BJ (cell line): Measurements from ENCODE around the gene COL2A1. TPM values are rescaled to one million over a fixed set of nuclear protein-coding genes. Genes with fewer than 3 reads are reported as not detected.

Experiments used
- CTCF ChIA-PET: fragments of 350-600 bp; formaldehyde crosslinking; extraction: SDS; loops from one replicate; lab custom pipeline; 2021; ENCODE audit warnings: antibody characterized with exemption, inconsistent platforms; lab: Yijun Ruan, JAX
- POLR2A ChIA-PET: fragments of 300-600 bp; sonication (Branson Sonifier 250); formaldehyde crosslinking; extraction: SDS; loops from one replicate; lab custom pipeline; 2021; ENCODE audit warnings: antibody characterized with exemption; lab: Charles Lee
- DNase-seq: peaks from one replicate; pipeline ENCODE4 v3.0.0-alpha.2; 2011; ENCODE audit warnings: low read depth
- H3K27me3 ChIP-seq: 2 replicates; pipeline ENCODE4 v1.6.0; 2011; ENCODE audit warnings: low read length; ENCODE audit not compliant: control insufficient read depth, insufficient read depth
- H3K36me3 ChIP-seq: 2 replicates; pipeline ENCODE4 v1.5.1; 2011; ENCODE audit warnings: low read length; ENCODE audit not compliant: control insufficient read depth, insufficient read depth
- H3K4me3 ChIP-seq: 2 replicates; pipeline ENCODE4 v1.5.1; 2011; ENCODE audit warnings: low read depth, mild to moderate bottlenecking, control low read depth, low read length
- polyA plus RNA-seq: library from polyadenylated mRNA; depleted of rRNA; stranded (reverse); fragments of >200 nt; gene quantifications from 2 replicates; pipeline ENCODE4 v1.2.3, GENCODE V29; 2011
- TF ChIP-seq, protein P1 (sequence below): IDR thresholded peaks from 2 replicates; pipeline ENCODE4 v1.5.1; 2011; ENCODE audit warnings: low read depth, mild to moderate bottlenecking, control low read depth, inconsistent platforms, low read length, moderate library complexity; ENCODE audit not compliant: insufficient read depth

Gene COL2A1
- polyA plus RNA-seq, 1 experiment = not detected

- Histone ChIP-seq H3K36me3 (no peaks in the 10 kb centered on the region), H3K27me3 (peaks cover 31% of the 10 kb centered on the region), H3K4me3 (no peak overlapping the region)
- POLR2A ChIA-PET = no interaction called here
- DNase-seq = no peak
- TF ChIP-seq, protein P1, sequence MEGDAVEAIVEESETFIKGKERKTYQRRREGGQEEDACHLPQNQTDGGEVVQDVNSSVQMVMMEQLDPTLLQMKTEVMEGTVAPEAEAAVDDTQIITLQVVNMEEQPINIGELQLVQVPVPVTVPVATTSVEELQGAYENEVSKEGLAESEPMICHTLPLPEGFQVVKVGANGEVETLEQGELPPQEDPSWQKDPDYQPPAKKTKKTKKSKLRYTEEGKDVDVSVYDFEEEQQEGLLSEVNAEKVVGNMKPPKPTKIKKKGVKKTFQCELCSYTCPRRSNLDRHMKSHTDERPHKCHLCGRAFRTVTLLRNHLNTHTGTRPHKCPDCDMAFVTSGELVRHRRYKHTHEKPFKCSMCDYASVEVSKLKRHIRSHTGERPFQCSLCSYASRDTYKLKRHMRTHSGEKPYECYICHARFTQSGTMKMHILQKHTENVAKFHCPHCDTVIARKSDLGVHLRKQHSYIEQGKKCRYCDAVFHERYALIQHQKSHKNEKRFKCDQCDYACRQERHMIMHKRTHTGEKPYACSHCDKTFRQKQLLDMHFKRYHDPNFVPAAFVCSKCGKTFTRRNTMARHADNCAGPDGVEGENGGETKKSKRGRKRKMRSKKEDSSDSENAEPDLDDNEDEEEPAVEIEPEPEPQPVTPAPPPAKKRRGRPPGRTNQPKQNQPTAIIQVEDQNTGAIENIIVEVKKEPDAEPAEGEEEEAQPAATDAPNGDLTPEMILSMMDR = no peak
- CTCF ChIA-PET = no interaction called here
These were observed 13.2 kb upstream of the COL2A1 start for GRCh38 chr12:48017496-48017895.

- ChIA-PET CTCF (interaction anchor here (1.0 to 2.4 kb wide), 4 partner anchors 10 to 53 kb away, joined by 3 to 7 read pairs (median 6); partner anchors contain the start of gene TMEM106C), POLR2A (no interaction called here)
- Histone ChIP-seq H3K27me3 (peaks cover 33% of the 10 kb centered on the region), H3K36me3 (no peaks in the 10 kb centered on the region), H3K4me3 (no peak overlapping the region)
- TF ChIP-seq, protein P1 = no peak
- no peak for DNase-seq
These were observed 12.2 kb upstream of the COL2A1 start for GRCh38 chr12:48016373-48017020.

GRCh38 chr12:48015954-48016353, 11.7 kb upstream of the COL2A1 start:
- POLR2A ChIA-PET = no interaction called here
- DNase-seq = no peak
- CTCF ChIA-PET = interaction anchor here (1.0 to 2.4 kb wide), 3 partner anchors 9 to 53 kb away, joined by 4 to 7 read pairs (median 7); partner anchors contain the start of gene TMEM106C
- no peaks in the 10 kb centered on the region for H3K36me3 ChIP-seq
- peaks cover 35% of the 10 kb centered on the region for H3K27me3 ChIP-seq
- TF ChIP-seq, protein P1 = no peak
- no peak overlapping the region for H3K4me3 ChIP-seq

GRCh38 chr12:48015129-48015528, 10.9 kb upstream of the COL2A1 start:
- no peaks in the 10 kb centered on the region for H3K36me3 ChIP-seq
- CTCF ChIA-PET = interaction anchor here (0.7 to 2.4 kb wide), 4 partner anchors 8 to 93 kb away, joined by 3 to 7 read pairs (median 4); partner anchors contain the start of gene TMEM106C
- peaks cover 39% of the 10 kb centered on the region for H3K27me3 ChIP-seq
- POLR2A ChIA-PET = no interaction called here
- DNase-seq = no peak
- H3K4me3 ChIP-seq = no peak overlapping the region
- TF ChIP-seq, protein P1 = no peak

- ChIA-PET POLR2A (interaction anchor here (0.6 kb wide), 1 partner anchor 10 kb away, joined by 4 read pairs; no protein-coding TSS in a partner anchor), CTCF (no interaction called here)
- Histone ChIP-seq H3K27me3 (peaks cover 42% of the 10 kb centered on the region), H3K4me3 (no peak overlapping the region), H3K36me3 (no peaks in the 10 kb centered on the region)
- no peak for DNase-seq
- TF ChIP-seq, protein P1 = no peak
These were observed 9.0 kb upstream of the COL2A1 start for GRCh38 chr12:48013287-48013686.
